HepG2 (cell line): ENCODE measurements around the gene PODN. TPM values are rescaled to one million over a fixed set of nuclear protein-coding genes. Genes with fewer than 3 reads are reported as not detected.

Source experiments
- MAFK ChIP-seq, 2 experiments: IDR thresholded peaks in 1 of 2; conservative IDR thresholded peaks in 1 of 2; 2 replicates each; pipeline ENCODE4 v1.6.1; 2011; ENCODE audit warnings: improper control_type of control experiment in 2 of 2, low read length in 2 of 2
- MEIS2 ChIP-seq: sonication (generic); formaldehyde crosslinking; IDR thresholded peaks from 2 replicates; pipeline ENCODE4 v1.9.0; 2021; ENCODE audit warnings: mild to moderate bottlenecking, missing genetic modification reagents
- MXI1 ChIP-seq: IDR thresholded peaks from 3 replicates; pipeline ENCODE4 v1.6.1; 2012; ENCODE audit warnings: low read depth, low read length, inconsistent platforms, borderline replicate concordance
- NONO ChIP-seq, 2 experiments: fragments of 450-650 bp in 1 of 2; sonication (generic) in 1 of 2; formaldehyde crosslinking in 1 of 2; IDR thresholded peaks in 1 of 2; conservative IDR thresholded peaks in 1 of 2; 2 replicates each; pipeline versions ENCODE4 v1.6.1 to v1.8.0; 2017 to 2022; ENCODE audit warnings: mild to moderate bottlenecking in 1 of 2, missing genetic modification reagents in 1 of 2, moderate library complexity in 1 of 2
- SOX5 ChIP-seq: IDR thresholded peaks from 2 replicates; pipeline ENCODE4 v1.6.1; 2016; ENCODE audit warnings: borderline replicate concordance
- ZNF644 ChIP-seq: IDR thresholded peaks from 2 replicates; pipeline ENCODE4 v1.6.1; 2016; ENCODE audit warnings: low read depth
- ZNF782 ChIP-seq: sonication (generic); formaldehyde crosslinking; IDR thresholded peaks from 2 replicates; pipeline ENCODE4 v1.4.0; 2020; ENCODE audit warnings: missing genetic modification reagents, mild to moderate bottlenecking, borderline replicate concordance
- ZSCAN21 ChIP-seq: sonication (generic); formaldehyde crosslinking; IDR thresholded peaks from 2 replicates; pipeline ENCODE4 v1.8.0; 2022; ENCODE audit warnings: mild to moderate bottlenecking, missing genetic modification reagents, moderate library complexity, borderline replicate concordance
- polyA plus RNA-seq, 8 experiments: library from polyadenylated mRNA; depleted of rRNA in 3 of 8; stranded (reverse) in 7 of 8; unstranded in 1 of 8; fragments of >200 nt; fragmentation: Illumina TruSeq in 4 of 8; extraction: Trizol in 4 of 8; gene quantifications; 2 replicates each; pipeline versions ENCODE4 v1.2.1 to v1.2.3, GENCODE V29; 2011 to 2016; ENCODE audit warnings: low read depth in 4 of 8, missing spikeins in 1 of 8, mixed read lengths in 1 of 8; ENCODE audit not compliant: insufficient read depth in 1 of 8
- total RNA-seq, 5 experiments: library from RNA; depleted of rRNA; stranded (reverse); fragments of >200 nt; fragmentation: Illumina TruSeq; extraction: Trizol; gene quantifications; 2 replicates each; pipeline ENCODE4 v1.2.3, GENCODE V29; 2016; ENCODE audit warnings: low read depth in 1 of 5
- TF ChIP-seq, protein P1 (sequence below): IDR thresholded peaks from 2 replicates; pipeline ENCODE4 v1.6.1; 2016; ENCODE audit warnings: missing compliant biosample characterization, missing genetic modification reagents, borderline replicate concordance
- TF ChIP-seq, protein P2 (sequence below): sonication (generic); formaldehyde crosslinking; IDR thresholded peaks from 2 replicates; pipeline ENCODE4 v1.5.0; 2020; ENCODE audit warnings: mild to moderate bottlenecking, missing genetic modification reagents, borderline replicate concordance
- TF ChIP-seq, protein P3 (sequence below): sonication (generic); formaldehyde crosslinking; IDR thresholded peaks from 2 replicates; pipeline ENCODE4 v1.5.0; 2020; ENCODE audit warnings: mild to moderate bottlenecking, missing genetic modification reagents
- TF ChIP-seq, protein P4 (sequence below): IDR thresholded peaks from 2 replicates; pipeline ENCODE4 v1.6.1; 2016; ENCODE audit warnings: control low read depth

PODN gene
- total and polyA plus RNA-seq, 2 of the 13 experiments (the other 11 are each of a cell fraction or from before 2014, with no cell fraction given) = 0.13 TPM; not detected in 1

DNA sequence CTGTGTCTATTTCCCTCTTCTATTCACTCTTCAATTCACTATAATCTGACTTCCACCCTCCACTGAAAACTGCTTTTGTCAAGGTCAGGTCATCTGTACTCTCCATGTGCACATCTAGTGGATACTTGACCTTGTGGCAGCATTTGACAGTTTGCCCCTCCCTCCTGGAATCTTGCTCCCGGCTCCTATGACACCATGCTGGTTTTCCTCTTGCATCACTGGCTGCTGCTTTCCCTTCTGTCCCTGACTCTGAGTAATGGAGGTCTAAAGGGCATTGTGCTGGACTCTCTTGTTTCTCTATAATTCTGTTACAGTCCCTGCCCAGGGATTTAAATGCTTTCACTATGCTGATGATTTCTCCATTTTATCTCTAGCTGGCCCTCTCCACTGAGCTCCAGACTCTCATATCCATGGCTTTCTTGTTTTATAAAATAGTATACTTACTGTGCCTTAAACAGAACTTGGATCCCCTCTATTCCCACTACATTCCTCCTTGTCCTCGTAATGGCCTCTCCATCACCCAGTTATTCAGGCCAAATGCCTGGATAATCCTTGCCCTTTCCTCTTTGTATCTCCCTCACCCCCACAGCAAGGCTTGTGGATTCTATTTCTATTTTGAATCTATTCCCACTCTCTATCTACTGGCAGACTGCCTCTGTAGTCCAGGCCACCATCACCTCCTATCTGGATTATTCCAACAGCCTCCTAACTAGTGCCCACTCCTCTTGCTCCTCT lies 36.8 kb upstream of the PODN start (continued):
- no peak for TF ChIP-seq MAFK (conservative IDR thresholded peaks at IDR 0.05 in 1 of 2, IDR thresholded peaks at IDR 0.05 in 1 of 2; ENCODE audit: low read length in 2 of 2)
- TF ChIP-seq SOX5 (CRISPR knock-in tag) = peak; percentile 69
- TF ChIP-seq, protein P1, sequence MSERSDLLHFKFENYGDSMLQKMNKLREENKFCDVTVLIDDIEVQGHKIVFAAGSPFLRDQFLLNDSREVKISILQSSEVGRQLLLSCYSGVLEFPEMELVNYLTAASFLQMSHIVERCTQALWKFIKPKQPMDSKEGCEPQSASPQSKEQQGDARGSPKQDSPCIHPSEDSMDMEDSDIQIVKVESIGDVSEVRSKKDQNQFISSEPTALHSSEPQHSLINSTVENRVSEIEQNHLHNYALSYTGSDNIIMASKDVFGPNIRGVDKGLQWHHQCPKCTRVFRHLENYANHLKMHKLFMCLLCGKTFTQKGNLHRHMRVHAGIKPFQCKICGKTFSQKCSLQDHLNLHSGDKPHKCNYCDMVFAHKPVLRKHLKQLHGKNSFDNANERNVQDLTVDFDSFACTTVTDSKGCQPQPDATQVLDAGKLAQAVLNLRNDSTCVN = peak; percentile 13; the same call in 1 of the 2 replicates
- TF ChIP-seq, protein P2, sequence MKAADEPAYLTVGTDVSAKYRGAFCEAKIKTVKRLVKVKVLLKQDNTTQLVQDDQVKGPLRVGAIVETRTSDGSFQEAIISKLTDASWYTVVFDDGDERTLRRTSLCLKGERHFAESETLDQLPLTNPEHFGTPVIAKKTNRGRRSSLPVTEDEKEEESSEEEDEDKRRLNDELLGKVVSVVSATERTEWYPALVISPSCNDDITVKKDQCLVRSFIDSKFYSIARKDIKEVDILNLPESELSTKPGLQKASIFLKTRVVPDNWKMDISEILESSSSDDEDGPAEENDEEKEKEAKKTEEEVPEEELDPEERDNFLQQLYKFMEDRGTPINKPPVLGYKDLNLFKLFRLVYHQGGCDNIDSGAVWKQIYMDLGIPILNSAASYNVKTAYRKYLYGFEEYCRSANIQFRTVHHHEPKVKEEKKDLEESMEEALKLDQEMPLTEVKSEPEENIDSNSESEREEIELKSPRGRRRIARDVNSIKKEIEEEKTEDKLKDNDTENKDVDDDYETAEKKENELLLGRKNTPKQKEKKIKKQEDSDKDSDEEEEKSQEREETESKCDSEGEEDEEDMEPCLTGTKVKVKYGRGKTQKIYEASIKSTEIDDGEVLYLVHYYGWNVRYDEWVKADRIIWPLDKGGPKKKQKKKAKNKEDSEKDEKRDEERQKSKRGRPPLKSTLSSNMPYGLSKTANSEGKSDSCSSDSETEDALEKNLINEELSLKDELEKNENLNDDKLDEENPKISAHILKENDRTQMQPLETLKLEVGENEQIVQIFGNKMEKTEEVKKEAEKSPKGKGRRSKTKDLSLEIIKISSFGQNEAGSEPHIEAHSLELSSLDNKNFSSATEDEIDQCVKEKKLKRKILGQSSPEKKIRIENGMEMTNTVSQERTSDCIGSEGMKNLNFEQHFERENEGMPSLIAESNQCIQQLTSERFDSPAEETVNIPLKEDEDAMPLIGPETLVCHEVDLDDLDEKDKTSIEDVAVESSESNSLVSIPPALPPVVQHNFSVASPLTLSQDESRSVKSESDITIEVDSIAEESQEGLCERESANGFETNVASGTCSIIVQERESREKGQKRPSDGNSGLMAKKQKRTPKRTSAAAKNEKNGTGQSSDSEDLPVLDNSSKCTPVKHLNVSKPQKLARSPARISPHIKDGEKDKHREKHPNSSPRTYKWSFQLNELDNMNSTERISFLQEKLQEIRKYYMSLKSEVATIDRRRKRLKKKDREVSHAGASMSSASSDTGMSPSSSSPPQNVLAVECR = peak; percentile 88
- peak; percentile 97; the same call in 2 of the 3 replicates for TF ChIP-seq MXI1
- TF ChIP-seq ZSCAN21 (CRISPR knock-in tag) = 0 out of 2 replicates have a peak, but pooled peaks have one; percentile 50
- TF ChIP-seq, protein P3, sequence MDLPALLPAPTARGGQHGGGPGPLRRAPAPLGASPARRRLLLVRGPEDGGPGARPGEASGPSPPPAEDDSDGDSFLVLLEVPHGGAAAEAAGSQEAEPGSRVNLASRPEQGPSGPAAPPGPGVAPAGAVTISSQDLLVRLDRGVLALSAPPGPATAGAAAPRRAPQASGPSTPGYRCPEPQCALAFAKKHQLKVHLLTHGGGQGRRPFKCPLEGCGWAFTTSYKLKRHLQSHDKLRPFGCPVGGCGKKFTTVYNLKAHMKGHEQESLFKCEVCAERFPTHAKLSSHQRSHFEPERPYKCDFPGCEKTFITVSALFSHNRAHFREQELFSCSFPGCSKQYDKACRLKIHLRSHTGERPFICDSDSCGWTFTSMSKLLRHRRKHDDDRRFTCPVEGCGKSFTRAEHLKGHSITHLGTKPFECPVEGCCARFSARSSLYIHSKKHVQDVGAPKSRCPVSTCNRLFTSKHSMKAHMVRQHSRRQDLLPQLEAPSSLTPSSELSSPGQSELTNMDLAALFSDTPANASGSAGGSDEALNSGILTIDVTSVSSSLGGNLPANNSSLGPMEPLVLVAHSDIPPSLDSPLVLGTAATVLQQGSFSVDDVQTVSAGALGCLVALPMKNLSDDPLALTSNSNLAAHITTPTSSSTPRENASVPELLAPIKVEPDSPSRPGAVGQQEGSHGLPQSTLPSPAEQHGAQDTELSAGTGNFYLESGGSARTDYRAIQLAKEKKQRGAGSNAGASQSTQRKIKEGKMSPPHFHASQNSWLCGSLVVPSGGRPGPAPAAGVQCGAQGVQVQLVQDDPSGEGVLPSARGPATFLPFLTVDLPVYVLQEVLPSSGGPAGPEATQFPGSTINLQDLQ (CRISPR knock-in tag) = no peak
- TF ChIP-seq MEIS2 (CRISPR knock-in tag) = peak; percentile 90
- peak; percentile 90 for TF ChIP-seq ZNF644 (CRISPR knock-in tag)
- 0 out of 2 replicates have a peak, but pooled peaks have one; percentile 27 for TF ChIP-seq ZNF782 (CRISPR knock-in tag)
- TF ChIP-seq, protein P4, sequence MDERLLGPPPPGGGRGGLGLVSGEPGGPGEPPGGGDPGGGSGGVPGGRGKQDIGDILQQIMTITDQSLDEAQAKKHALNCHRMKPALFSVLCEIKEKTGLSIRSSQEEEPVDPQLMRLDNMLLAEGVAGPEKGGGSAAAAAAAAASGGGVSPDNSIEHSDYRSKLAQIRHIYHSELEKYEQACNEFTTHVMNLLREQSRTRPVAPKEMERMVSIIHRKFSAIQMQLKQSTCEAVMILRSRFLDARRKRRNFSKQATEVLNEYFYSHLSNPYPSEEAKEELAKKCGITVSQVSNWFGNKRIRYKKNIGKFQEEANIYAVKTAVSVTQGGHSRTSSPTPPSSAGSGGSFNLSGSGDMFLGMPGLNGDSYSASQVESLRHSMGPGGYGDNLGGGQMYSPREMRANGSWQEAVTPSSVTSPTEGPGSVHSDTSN (CRISPR knock-in tag) = peak; percentile 38; the same call in 1 of the 2 replicates
- TF ChIP-seq NONO (IDR thresholded peaks at IDR 0.05) = no peak
- TF ChIP-seq NONO (CRISPR knock-in tag; conservative IDR thresholded peaks at IDR 0.05) = peak; percentile 46; the same call in 1 of the 2 replicates
